GM12801 (cell line): ENCODE data around the gene METTL4.

ENCODE experiments used
- CTCF ChIP-seq: IDR thresholded peaks from one replicate; pipeline ENCODE4 v1.5.1; 2011; ENCODE audit warnings: control low read depth; ENCODE audit not compliant: insufficient read length; ENCODE audit errors: extremely low read depth

Gene METTL4

GRCh38 chr18:2504642-2505041, 66.7 kb downstream of the METTL4 start:
- no peak for TF ChIP-seq CTCF

- no peak for TF ChIP-seq CTCF
Measured at GRCh38 chr18:2502880-2503279, 68.4 kb downstream of the METTL4 start.

- TF ChIP-seq CTCF: no peak
Measured at GRCh38 chr18:2502394-2502793, 68.9 kb downstream of the METTL4 start.

GRCh38 chr18:2497797-2498196, 73.5 kb downstream of the METTL4 start:
- no peak for TF ChIP-seq CTCF

- no peak for TF ChIP-seq CTCF
Measured at GRCh38 chr18:2495381-2495780, 75.9 kb downstream of the METTL4 start.

- no peak for TF ChIP-seq CTCF
Measured at GRCh38 chr18:2494921-2495320, 76.4 kb downstream of the METTL4 start.
